Glomerular visceral epithelial cell (primary cell): ENCODE measurements around the gene NAT9.

Experiments
- DNase-seq: peaks from one replicate; pipeline ENCODE4 v3.0.0-alpha.2; 2016; ENCODE audit errors: extremely low spot score

The NAT9 gene

DNA sequence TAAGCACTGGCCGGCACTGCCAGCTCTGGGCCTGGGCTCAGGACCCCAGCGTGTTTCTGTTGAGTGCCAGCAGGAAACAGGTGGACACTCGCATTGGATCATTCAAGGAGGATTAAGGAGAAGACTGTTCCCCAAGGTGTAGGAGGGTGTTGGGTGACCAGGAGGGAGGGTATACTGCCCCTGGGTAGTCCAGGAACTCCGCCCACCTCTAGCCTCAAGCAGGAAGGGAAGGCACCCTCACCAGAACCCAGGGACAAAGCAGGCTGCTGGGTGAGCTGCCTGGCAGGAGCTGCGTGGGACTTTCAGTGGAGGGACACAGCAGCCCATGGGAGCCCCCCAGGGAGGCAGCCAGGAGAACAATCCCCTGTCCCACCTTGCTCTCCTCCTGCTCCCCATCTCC, 46.8 kb downstream of the NAT9 start:
- DNase-seq = no peak

DNA sequence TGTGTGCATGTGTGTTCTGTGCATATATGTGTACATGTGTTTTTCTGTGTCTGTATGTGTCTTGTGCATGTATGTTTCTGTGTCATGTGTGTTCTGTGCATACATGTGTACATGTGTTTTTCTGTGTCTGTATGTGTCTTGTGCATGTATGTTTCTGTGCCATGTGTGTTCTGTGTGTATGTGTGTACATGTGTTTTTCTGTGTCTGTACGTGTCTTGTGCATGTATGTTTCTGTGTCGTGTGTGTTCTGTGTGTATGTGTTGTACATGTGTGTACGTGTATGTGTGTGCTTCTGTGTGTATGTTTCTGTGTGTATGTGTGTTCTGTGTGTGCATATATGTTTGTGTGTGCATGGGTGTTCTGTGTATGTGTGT, 47.5 kb downstream of the NAT9 start:
- no peak for DNase-seq

DNA sequence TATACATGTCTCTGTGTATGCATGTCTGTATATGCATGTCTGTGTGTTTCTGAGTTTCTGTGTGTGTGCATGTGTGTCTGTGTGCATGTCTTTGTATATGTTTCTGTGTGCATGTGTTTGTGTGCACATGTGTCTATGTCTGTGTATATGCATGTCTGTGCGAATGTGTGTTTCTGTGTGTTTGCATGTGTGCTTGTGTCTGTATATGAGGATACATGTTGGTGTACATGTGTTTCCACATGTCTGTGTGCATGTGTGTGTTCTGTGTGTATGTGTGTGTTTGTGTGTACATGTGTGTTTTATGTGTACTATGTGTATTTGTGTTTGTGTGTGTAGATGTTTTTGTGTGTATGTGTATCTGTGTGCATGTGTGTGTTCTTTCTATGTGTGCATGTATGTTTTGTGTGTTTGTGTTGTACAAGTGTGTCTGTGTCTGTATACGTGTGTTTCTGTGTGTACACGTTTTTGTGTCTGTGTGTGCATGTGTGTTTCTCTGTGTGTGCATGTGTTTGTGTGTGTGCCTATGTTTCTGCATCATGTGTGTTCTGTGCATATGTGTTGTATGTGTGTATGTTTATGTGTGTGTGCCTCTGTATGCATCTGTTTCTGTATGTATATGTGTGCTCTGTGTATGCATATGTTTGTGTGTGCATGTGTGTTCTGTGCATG, 48.0 kb downstream of the NAT9 start:
- DNase-seq = no peak

DNA sequence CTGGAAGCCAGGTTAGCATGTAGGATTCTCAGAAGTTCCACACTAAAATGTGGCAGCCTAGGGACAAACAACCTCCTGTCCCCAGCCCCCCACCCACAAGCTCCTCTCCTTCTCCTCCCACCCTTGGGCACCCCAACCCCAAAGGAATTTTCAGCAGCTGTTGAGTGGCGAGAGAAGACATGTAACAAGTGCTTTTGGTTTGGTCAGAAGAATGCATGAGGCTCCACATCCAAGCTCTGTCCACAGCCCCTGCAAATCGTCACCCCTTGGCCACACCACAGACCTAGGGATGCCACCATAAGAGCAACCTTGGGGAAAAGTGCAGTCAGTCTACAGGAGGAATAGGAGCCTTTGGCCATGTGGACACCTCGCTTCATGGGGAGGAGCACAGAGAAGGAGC, 51.0 kb downstream of the NAT9 start:
- DNase-seq = no peak

DNA sequence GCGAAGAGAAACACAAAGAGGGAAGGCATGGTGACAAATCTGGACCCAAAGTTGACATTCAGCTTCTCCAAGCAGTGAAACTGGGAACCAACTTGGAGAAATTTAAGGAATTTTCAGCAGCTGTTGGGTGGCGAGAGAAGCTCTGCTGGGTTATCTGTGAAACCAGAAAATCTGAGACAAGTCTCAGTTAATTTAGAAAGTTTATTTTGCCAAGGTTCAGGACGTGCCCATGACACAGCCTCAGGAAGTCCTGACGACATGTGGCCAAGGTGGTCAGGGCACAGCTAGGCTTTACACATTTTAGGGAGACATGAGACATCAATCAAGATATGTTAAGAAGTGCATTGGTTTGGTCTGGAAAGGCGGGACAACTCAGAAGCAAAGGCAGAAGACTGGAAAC, 52.3 kb downstream of the NAT9 start:
- no peak for DNase-seq

DNA sequence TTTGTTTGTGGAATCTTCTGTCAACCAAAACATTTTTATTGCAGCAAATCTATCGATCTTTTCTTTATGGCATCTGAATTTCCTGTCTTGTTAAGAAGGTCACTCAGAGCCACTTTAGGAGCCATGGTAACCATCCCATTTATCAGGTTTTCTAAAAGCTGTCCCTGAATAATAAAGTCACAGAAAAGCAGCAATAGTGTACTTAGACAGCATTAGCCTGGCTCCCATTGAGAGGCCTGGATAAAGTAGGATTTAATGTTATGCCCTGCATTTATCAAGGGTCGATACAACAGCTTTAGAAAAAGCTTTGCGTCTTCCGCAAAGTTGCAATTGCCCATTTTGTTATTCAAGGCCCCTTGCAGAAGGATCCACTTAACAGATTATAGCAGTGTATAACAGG, 53.4 kb downstream of the NAT9 start:
- DNase-seq = no peak
